GM12878 (cell line): ENCODE measurements around the gene TRAFD1. TPM values are rescaled to one million over a fixed set of nuclear protein-coding genes. Genes with fewer than 3 reads are reported as not detected.

ENCODE experiments used
- ATAC-seq: fragments of 200-7000 bp; cut with Tn5 transposase; 3 replicates; pipeline ENCODE4 v1.9.1; 2020; ENCODE audit warnings: mild to moderate bottlenecking, moderate library complexity
- BruUV-seq: library from RNA; stranded (reverse); fragments of 400-500 nt; replicated peaks from 2 replicates; lab custom pipeline; 2021; lab: Mats Ljungman, UMichigan
- CTCF ChIA-PET: fragments of 300-600 bp; sonication (Branson Sonifier 250); formaldehyde crosslinking; extraction: SDS; loops from one replicate; lab custom pipeline; 2021; ENCODE audit warnings: inconsistent platforms; lab: Yijun Ruan, JAX
- POLR2A ChIA-PET: fragments of 350-600 bp; formaldehyde crosslinking; extraction: SDS; loops from one replicate; lab custom pipeline; 2021; ENCODE audit warnings: inconsistent platforms; lab: Charles Lee
- RAD21 ChIA-PET: fragments of 300-600 bp; sonication (Branson Sonifier 250); formaldehyde crosslinking; loops from one replicate; lab custom pipeline; 2023; ENCODE audit warnings: antibody characterized with exemption; ENCODE audit not compliant: unreplicated experiment; lab: Charles Lee
- SMC1A ChIA-PET: fragments of 300-600 bp; sonication (Branson Sonifier 250); formaldehyde crosslinking; loops from one replicate; lab custom pipeline; 2023; ENCODE audit not compliant: unreplicated experiment, uncharacterized antibody; lab: Charles Lee
- DNase-seq: peaks from one replicate; pipeline ENCODE4 v3.0.0-alpha.2; 2011; ENCODE audit warnings: low read depth, low spot score
- FAIRE-seq: peaks from 3 replicates; lab custom pipeline; 2011; peaks lifted over from hg19 to GRCh38; lab: Jason Lieb, UNC
- H2AFZ ChIP-seq: 2 replicates; pipeline ENCODE4 v1.6.0; 2011; ENCODE audit warnings: low read depth, low read length, control low read depth; ENCODE audit not compliant: control insufficient read depth
- H3K27ac ChIP-seq: 2 replicates; pipeline ENCODE4 v1.5.1; 2011; ENCODE audit warnings: control low read depth; ENCODE audit not compliant: control insufficient read depth, insufficient read depth
- H3K27me3 ChIP-seq, 2 experiments: replicated peaks in 1 of 2; 2 replicates each; pipeline versions ENCODE4 v1.6.0 to v1.6.1; 2011; ENCODE audit warnings: low read length in 1 of 2; ENCODE audit not compliant: control insufficient read depth in 2 of 2, insufficient read depth in 2 of 2
- H3K36me3 ChIP-seq, 2 experiments: 2 replicates each; pipeline ENCODE4 v1.5.1; 2011; ENCODE audit warnings: low read length in 1 of 2; ENCODE audit not compliant: control insufficient read depth in 2 of 2, insufficient read depth in 2 of 2
- H3K4me1 ChIP-seq: 2 replicates; pipeline ENCODE4 v1.6.1; 2011; ENCODE audit warnings: mild to moderate bottlenecking, low read length, moderate library complexity, mixed read lengths; ENCODE audit not compliant: control insufficient read depth, insufficient read depth
- H3K4me2 ChIP-seq: 2 replicates; pipeline ENCODE4 v1.6.0; 2011; ENCODE audit warnings: control low read depth; ENCODE audit not compliant: control insufficient read depth, insufficient read depth
- H3K4me3 ChIP-seq: fragments of 200-600 bp; sonication (generic); 2 replicates; pipeline ENCODE4 v1.5.1; 2016
- H3K79me2 ChIP-seq: 2 replicates; pipeline ENCODE4 v1.6.0; 2011; ENCODE audit warnings: low read length; ENCODE audit not compliant: control insufficient read depth, insufficient read depth
- H3K9ac ChIP-seq: 2 replicates; pipeline ENCODE4 v1.8.0; 2011; ENCODE audit warnings: low read length, control low read depth, mixed read lengths; ENCODE audit not compliant: control insufficient read depth, insufficient read depth
- H3K9me3 ChIP-seq: replicated peaks from 3 replicates; pipeline ENCODE4 v1.5.1; 2011; ENCODE audit warnings: mild to moderate bottlenecking, low read length; ENCODE audit not compliant: control insufficient read depth, insufficient read depth
- H4K20me1 ChIP-seq: 2 replicates; pipeline ENCODE4 v1.6.0; 2011; ENCODE audit not compliant: control insufficient read depth, insufficient read depth
- BACH1 ChIP-seq: fragments of 450-650 bp; IDR thresholded peaks from 2 replicates; pipeline ENCODE4 v1.6.1; 2017; ENCODE audit warnings: mild to moderate bottlenecking, borderline replicate concordance
- BCL3 ChIP-seq: IDR thresholded peaks from 2 replicates; pipeline ENCODE4 v1.6.1; 2011; ENCODE audit warnings: borderline replicate concordance, low read depth, mild to moderate bottlenecking, moderate library complexity, low read length; ENCODE audit not compliant: insufficient read depth, poor library complexity, severe bottlenecking
- BRCA1 ChIP-seq: IDR thresholded peaks from 2 replicates; pipeline ENCODE4 v1.6.1; 2011; ENCODE audit warnings: low read depth, low read length, improper control_type of control experiment
- MTA3 ChIP-seq: IDR thresholded peaks from 2 replicates; pipeline ENCODE4 v1.6.1; 2012; ENCODE audit warnings: low read length, inconsistent platforms, borderline replicate concordance
- PBX3 ChIP-seq: IDR thresholded peaks from 2 replicates; pipeline ENCODE4 v1.6.1; 2011; ENCODE audit warnings: mild to moderate bottlenecking, low read depth, low read length, moderate library complexity; ENCODE audit not compliant: insufficient replicate concordance
- POLR2A ChIP-seq: IDR thresholded peaks from 2 replicates; pipeline ENCODE4 v1.6.1; 2011; ENCODE audit warnings: low read depth, mild to moderate bottlenecking, low read length
- SREBF1 ChIP-seq: IDR thresholded peaks from 2 replicates; pipeline ENCODE4 v1.6.1; 2012; ENCODE audit warnings: mild to moderate bottlenecking, low read length
- WRNIP1 ChIP-seq: IDR thresholded peaks from 2 replicates; pipeline ENCODE4 v1.6.1; 2011; ENCODE audit warnings: low read depth, low read length, improper control_type of control experiment, borderline replicate concordance
- YY1 ChIP-seq: IDR thresholded peaks from 2 replicates; pipeline ENCODE4 v1.6.1; 2011; ENCODE audit warnings: low read depth, mild to moderate bottlenecking, low read length
- whole genome bisulfite sequencing: methylation state at CpG from one replicate; pipeline ENCODE4 v1.1.6; 2016; ENCODE audit warnings: low lambda C conversion rate; ENCODE audit not compliant: insufficient replicate concordance, insufficient coverage; ENCODE audit errors: missing lambda C conversion rate; 5-methylcytosine and 5-hydroxymethylcytosine counted together
- in situ Hi-C: fragments of 300-500 bp; cut with MboI; formaldehyde crosslinking; loops from 9 replicates; pipeline ENCODE4 v1.14.3; 2018; ENCODE audit warnings: mixed read lengths
- intact Hi-C: fragments of 100-400 bp; cut with micrococcal nuclease; formaldehyde crosslinking; loops from one replicate; pipeline ENCODE4 v1.14.2; 2022; ENCODE audit not compliant: unreplicated experiment
- polyA plus RNA-seq, 11 experiments: library from polyadenylated mRNA; depleted of rRNA in 4 of 11; unstranded in 6 of 11; stranded (reverse) in 5 of 11; fragments of >200 nt; fragmentation: Nextera tagmentation in 4 of 11; fragmentation: Illumina TruSeq in 1 of 11; extraction: Ambion mirVana in 4 of 11; extraction: Trizol in 1 of 11; gene quantifications; 1 replicate in 1 of 11; 2 replicates in 10 of 11; pipeline versions ENCODE4 v1.2.1 to v1.2.3, GENCODE V29; 2011 to 2016; ENCODE audit warnings: inconsistent platforms in 2 of 11, missing spikeins in 2 of 11, low read depth in 1 of 11
- total RNA-seq, 4 experiments: library from RNA; depleted of rRNA in 3 of 4; stranded (reverse); fragments of >200 nt in 3 of 4; fragmentation: Illumina TruSeq in 1 of 4; extraction: Trizol in 1 of 4; gene quantifications; 2 replicates each; pipeline versions ENCODE4 v1.2.1 to v1.2.3, GENCODE V29; 2013 to 2021

TRAFD1 gene
- total and polyA plus RNA-seq, 10 of the 15 experiments (the other 5 are each of a cell fraction or from before 2014, with no cell fraction given), result 37.2 to 55.5 (median 46.2) TPM

DNA sequence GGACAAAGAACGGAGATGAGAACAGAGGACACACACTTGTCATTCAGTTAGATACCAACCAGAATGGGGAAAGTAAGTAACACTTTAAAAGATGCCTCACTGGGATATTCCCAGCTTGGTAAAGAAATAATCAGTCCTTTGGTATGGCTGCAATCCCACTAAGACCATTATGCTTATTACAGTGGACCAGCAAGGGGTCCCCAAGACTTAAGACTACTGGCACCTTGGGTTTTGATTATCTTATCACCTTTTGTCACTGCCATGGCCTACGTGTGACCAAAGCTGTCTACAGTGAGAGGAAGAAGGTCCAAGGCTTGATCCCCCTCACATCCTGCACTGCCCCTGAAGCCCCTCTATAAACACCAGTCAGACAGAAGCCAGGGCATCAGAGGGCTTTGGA, 65.8 kb downstream of the TRAFD1 start:
- Histone ChIP-seq H2AFZ (no peak overlapping the region), H3K27me3 (no peaks in the 10 kb centered on the region), H3K36me3 (peaks cover 14 to 36% of the 10 kb centered on the region in 2 experiments), H3K4me2 (no peak overlapping the region), H4K20me1 (no peaks in the 10 kb centered on the region), H3K9me3 (no peaks in the 10 kb centered on the region), H3K79me2 (no peaks in the 10 kb centered on the region), H3K9ac (no peak overlapping the region), H3K27ac (no peak overlapping the region), H3K4me3 (no peak overlapping the region), H3K4me1 (no peaks in the 10 kb centered on the region)
- DNase-seq (no peak), FAIRE-seq (no peak), ATAC-seq (no peak)
- ChIA-PET RAD21 (no interaction called here), CTCF (no interaction called here), SMC1A (interaction anchor here (0.6 kb wide), 1 partner anchor 41 kb away, joined by 3 read pairs; no protein-coding TSS in a partner anchor), POLR2A (no interaction called here)
- in situ Hi-C loops (no loop called here), intact Hi-C loops (no loop called here)
- TF ChIP-seq BACH1, result no peak
- TF ChIP-seq BRCA1, result no peak
- no peak for TF ChIP-seq POLR2A
- no peak for TF ChIP-seq MTA3
- no peak for TF ChIP-seq BCL3
- TF ChIP-seq YY1, result no peak
- TF ChIP-seq WRNIP1, result no peak
- no peak for TF ChIP-seq SREBF1
- no peak for TF ChIP-seq PBX3
- BruUV-seq, result no TSS peak
- 88% methylated on average over 2 of the region's 2 CpGs for WGBS
